Erythroblast (primary cell): ENCODE data around the gene APP.

Source experiments
- DNase-seq, 2 experiments: peaks; one replicate each; lab custom pipeline; 2025; lab: John Stamatoyannopoulos, UW
- GATA1 ChIP-seq: IDR thresholded peaks from 2 replicates; pipeline ENCODE4 v1.6.1; 2011; ENCODE audit warnings: low read depth, mild to moderate bottlenecking, control low read depth, low read length, moderate library complexity
- POLR2A ChIP-seq: IDR thresholded peaks from 2 replicates; pipeline ENCODE4 v1.6.1; 2011; ENCODE audit warnings: mild to moderate bottlenecking, low read length

Gene APP

DNA sequence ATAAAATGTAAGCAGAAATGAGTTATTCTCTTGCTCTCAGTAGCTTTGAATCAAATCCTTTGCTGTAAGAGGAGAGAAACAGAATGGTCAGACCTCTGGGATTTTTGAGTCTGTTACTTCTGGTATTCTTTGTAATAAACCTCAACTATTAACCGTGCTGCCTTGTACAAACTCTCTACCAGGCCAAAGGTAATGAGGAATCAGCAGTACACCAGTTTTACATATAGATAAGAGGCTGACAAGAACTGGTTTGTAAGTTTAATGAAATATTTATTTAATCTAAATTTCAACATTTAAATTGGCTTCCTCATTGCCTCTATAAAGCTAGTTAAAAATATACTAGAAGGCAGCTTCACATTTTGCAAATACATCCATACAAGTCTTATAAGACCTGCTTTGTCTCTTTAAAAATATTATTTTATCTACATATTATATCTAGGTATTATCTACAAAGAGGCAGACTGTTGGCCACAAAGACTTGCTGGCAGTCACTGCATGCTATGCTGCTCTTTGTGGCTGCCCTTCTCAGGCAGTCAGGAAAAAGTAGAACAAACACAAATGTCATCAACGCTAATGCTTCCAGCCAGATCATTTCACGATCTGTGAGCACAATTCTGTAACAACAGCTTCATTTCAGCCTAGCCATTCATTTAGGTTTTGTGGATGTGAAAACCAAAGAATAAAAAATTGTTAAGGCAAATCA, 262.8 kb downstream of the APP start:
- no peak for DNase-seq
- TF ChIP-seq POLR2A (no peak), GATA1 (no peak)

DNA sequence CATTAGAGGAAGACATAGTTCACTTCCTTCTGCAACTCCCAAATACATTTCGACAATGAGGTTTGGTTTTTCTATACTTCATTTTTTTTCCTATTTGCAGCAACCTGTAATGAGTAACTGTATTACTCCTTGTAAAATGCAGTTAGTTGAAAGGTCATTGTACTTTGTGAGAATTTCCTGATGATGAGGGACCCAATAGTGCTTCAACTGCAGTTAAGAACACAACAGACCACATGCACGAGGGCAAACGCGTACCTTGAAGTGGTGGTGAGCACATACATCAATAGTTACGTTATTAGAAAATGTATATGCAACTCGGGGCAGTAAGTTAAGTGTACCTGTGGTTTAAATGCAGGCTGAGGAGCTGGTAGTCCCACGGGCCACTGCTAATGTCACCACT, 264.0 kb downstream of the APP start:
- no peak for DNase-seq

DNA sequence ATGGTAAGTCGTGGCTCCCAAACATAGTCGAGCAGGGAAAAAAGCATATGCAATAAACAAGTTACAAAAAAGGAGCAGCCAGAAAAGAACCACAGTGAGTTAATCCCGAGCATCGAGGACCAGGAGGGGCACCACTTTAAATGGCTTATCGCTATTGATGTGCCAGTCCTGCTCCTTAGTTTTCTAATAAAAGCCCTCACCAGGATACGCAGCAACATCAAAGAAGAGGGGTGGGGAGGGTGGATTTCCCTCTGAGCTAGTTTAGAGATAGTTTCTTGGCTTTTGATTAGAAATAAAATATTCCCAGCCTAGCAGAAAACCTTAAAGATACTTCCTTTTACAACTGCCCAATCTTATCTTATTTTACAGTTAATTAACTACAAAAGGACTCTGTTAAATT, 265.4 kb downstream of the APP start:
- TF ChIP-seq GATA1 = no peak
- TF ChIP-seq POLR2A = no peak
- no peak for DNase-seq

More for the DNA sequence above, 264.0 kb downstream of the APP start:
- TF ChIP-seq GATA1 = no peak
- TF ChIP-seq POLR2A = no peak

DNA sequence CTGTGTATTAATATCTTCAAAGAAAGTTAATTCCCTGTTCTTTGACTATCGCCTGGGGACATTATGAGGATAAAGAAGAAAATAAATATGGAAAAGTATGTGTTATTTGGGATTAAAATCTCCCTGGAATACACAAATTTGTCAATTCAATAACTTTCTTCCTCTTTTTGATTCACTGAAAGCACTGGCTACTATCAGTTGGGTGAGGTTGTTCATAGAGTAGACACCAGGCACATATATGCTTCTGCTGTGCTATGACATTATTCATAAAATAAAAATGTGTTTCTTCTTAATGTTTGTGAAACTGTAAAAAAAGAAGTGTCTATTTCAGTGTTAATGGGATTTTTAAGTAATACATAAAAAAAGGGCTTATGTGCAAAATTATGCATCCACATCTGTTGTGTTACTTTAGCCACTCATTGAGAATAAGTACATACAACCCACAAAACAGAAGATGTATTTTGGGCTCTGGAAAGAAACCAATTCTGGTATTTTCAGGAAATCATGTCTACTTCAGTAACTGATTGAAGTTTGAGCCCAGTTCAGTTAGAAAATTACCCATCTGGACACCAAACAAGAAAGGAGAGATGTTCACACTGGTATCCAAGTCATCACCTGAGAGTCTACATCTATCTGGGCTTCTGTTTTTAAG, 266.4 kb downstream of the APP start:
- no peak for DNase-seq
- TF ChIP-seq GATA1 (no peak), POLR2A (no peak)

DNA sequence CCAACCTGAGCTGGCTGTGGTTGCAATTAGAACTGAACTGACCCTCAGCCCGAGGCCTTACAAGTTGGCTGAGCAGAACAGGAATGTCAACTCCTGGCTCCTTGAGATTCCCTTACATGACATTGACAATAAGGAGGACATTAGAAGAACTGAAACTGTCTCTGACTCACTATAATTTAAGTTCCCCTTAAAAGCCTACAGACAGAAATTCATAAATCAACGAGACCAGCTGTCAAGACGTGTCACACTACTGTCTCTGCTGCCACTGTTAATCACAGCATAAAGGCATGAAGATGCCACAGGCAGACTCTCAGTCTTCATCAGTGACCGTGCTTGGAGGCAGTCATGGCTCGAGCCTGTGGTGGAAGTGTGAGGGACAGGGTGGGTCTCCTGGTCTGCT, 267.0 kb downstream of the APP start:
- no peak for DNase-seq
- no peak for TF ChIP-seq GATA1
- TF ChIP-seq POLR2A = no peak

DNA sequence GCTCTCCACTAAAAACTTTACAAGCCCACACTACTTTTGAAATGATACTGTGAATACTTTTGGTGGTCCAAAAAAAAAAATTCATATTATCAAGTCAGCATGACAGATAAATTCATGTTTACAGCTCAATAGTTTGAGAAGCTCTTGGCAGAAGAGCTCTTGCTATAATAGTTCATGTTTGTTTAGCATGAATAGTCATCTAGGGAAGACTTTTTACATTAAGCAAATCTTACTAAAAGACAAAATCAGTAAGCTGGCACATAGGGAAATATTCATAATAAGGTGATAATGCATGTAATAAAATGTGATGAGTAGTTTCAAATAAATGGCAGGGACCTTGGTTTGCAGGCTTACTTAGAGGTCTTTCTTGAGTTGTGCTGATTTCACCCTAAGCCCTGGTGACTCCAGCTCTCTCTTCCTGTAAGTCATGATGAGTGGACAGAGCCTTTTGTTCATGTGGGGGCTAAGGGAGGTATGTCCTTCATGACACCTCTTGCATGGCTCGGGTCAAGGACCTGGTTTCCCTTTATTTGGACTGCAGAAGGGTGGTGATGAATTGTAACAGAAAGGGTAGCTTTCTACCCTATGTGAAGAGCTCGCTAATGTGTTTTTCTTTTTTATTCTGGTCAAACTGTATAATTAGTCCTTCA, 269.1 kb downstream of the APP start:
- DNase-seq = no peak
- TF ChIP-seq POLR2A = no peak
- no peak for TF ChIP-seq GATA1

DNA sequence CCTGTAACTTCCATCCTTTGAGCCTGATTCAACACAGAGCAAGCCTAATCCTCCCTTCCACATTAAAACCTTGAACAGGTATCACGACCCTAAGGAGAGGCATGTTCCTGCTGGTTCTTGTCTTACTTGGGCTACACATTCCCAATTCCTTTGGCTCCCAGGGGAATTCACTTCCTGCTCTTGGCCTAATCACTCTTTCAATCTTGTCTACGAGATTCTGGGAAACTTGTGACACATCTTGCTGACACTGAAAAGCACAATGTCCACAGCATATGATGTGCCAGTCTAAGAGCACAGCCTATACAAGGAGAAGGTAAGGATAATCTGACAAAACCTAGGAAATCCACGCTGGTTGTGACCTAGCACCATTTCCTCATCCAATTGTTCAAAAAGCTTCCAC, 271.9 kb downstream of the APP start:
- DNase-seq = no peak
- no peak for TF ChIP-seq POLR2A
- TF ChIP-seq GATA1 = no peak

DNA sequence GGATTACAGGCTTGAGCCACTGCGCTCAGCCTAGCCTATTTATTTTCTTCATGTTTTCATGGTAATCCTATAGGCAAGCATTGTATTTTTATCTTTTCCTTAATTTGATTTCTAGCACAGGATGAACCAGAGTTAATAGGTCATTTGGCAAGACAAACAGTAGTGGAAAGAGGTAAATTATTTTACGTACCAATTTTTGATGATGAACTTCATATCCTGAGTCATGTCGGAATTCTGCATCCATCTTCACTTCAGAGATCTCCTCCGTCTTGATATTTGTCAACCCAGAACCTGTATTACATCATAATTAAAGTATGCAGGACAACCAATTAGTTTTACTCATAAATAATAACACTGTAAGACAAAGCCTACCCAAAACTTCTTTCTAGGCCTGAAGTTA, 273.2 kb downstream of the APP start:
- TF ChIP-seq GATA1 (no peak), POLR2A (no peak)
- no peak for DNase-seq

DNA sequence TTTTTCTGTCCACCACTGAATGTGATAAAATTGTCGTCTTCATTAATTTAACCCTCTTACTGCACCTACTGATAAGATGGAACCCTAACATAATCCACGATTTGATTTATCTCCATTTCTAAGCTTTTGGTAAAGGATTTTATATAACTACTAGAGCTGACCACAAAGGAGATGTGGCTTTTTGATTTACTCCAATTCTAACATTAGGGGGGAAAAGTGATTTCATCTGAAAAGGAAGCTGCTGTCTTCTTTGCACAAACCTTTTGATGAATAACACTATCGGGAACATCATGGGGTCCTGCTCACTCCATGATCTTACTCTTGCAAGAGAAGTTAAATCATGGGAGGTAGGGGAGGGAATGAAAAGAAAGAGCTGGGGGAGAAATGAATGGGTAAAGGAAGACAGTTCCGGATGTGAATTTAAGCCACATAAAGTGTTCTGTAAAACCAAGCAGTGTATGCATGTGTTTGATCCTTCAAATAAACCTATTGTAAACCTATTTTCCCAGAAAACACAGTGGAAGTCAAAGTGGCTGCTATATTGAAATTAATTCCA, 274.0 kb downstream of the APP start:
- TF ChIP-seq GATA1 (no peak), POLR2A (no peak)
- no peak for DNase-seq

DNA sequence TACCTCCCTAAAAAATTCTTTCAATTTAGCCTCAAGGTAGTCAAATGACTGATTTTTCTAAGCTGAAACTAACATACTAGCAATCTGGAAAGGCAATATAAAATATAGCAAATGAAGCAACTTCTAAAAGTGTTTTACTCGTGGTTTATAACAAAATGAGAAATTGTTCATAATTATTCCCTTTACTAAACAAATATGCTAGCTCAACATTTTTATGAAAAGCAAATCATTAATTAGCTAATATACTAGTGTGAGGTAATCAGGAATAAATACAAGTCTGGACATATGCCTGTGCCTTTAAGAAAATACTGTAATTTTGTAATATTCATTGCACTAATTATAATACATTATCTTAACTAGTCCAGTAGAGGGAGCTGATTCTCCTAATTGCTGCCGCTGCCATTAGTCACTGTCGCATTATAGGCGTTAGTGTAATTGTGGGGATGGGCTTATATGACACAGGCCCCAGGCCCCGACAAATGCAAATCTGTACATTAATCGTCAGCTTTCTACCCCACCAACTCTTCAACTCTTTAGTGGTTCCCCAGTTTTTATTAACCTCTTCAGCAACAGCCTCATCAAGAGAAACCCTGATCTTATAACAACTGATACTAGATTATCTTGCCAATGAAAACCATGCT, 274.9 kb downstream of the APP start:
- TF ChIP-seq POLR2A (no peak), GATA1 (no peak)
- peak; percentile 15 to 29 for DNase-seq

DNA sequence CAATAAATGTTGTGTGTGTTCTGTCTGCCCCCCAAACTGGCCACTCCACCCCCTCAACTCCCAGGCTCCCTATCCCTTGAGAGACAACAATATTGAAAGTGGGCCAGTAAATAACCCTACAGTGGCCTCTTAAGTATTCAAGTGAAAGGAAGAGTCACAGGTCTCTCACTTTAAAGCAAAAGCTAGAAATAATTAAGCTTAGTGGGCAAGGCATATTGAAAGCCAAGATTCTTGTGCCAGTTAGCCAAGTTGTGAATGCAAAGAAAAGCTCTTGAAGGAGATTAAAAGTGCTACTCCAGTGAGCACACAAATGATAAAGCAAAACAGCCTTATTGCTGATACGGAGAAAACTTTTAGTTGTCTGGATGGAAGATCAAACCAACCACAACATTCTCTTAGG, 277.4 kb downstream of the APP start:
- TF ChIP-seq POLR2A (no peak), GATA1 (no peak)
- no peak for DNase-seq

DNA sequence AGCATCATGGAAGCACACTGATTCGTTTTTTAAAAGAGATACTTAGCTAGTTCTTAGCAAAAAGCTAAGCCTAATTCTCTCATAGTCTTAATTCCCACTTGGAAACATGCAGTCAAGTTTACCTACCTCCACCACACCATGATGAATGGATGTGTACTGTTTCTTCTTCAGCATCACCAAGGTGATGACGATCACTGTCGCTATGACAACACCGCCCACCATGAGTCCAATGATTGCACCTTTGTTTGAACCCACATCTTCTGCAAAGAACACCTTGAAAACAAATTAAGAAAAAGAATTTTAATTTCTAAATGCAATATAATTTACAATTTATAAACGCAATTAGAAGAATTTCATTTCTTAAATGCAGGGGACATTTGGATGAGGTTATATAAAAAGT, 279.0 kb downstream of the APP start:
- no peak for DNase-seq
- TF ChIP-seq POLR2A (no peak), GATA1 (no peak)

DNA sequence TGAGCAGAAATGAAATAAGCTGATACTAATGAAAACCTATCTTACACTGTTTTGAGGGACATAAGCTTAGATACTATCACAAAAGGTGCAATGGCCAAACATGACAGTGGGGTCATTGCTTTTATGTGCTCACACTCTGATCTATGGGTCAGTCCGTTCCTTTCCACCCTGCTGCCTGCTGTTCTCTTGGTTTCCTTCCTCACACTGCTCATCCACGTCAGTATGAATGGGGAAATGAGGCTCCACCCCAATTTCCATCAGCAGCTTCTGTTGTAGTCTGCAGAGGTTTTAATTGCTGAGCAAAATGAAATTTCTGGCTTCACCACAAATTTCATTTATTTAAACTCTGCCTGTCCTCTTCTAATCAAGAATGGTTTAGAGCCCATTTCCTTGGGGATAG, 280.6 kb downstream of the APP start:
- DNase-seq = no peak
- TF ChIP-seq POLR2A (no peak), GATA1 (no peak)
